IMR-90 (cell line): ENCODE results near the gene CARNS1. TPM values are rescaled to one million over a fixed set of nuclear protein-coding genes. Genes with fewer than 3 reads are reported as not detected.
A peak's percentile ranks its signal among the peaks of the same experiment; 100 is the strongest.

Source experiments
- ATAC-seq: fragments of 200-7000 bp; cut with Tn5 transposase; 2 replicates; pipeline ENCODE4 v1.9.1; 2020; ENCODE audit warnings: low read depth, mild to moderate bottlenecking, moderate library complexity
- BruUV-seq: library from RNA; stranded (reverse); fragments of 400-500 nt; replicated peaks from 2 replicates; lab custom pipeline; 2021; lab: Mats Ljungman, UMichigan
- CTCF ChIA-PET: fragments of 300-600 bp; formaldehyde crosslinking; extraction: SDS; loops from one replicate; lab custom pipeline; 2021; ENCODE audit warnings: antibody characterized with exemption; lab: Yijun Ruan, JAX
- POLR2A ChIA-PET: fragments of 300-600 bp; sonication (Branson Sonifier 250); formaldehyde crosslinking; loops from one replicate; lab custom pipeline; 2022; ENCODE audit warnings: antibody characterized with exemption; ENCODE audit not compliant: unreplicated experiment; lab: Charles Lee
- DNase-seq: peaks from one replicate; pipeline ENCODE4 v3.0.0; 2013
- H2AFZ ChIP-seq: replicated peaks from 2 replicates; pipeline ENCODE3; 2013; ENCODE audit warnings: low read length, mild to moderate bottlenecking; ENCODE audit not compliant: poor library complexity
- H2AK5ac ChIP-seq: 2 replicates; pipeline ENCODE4 v1.6.1; 2013; ENCODE audit warnings: low read depth, low read length, inconsistent platforms
- H2AK9ac ChIP-seq: replicated peaks from 2 replicates; pipeline ENCODE3; 2013; ENCODE audit warnings: mild to moderate bottlenecking, low read depth, low read length, moderate library complexity; ENCODE audit not compliant: poor library complexity
- H2BK120ac ChIP-seq: 2 replicates; pipeline ENCODE4 v1.6.1; 2013; ENCODE audit warnings: low read depth, low read length, inconsistent platforms
- H2BK15ac ChIP-seq: 3 replicates; pipeline ENCODE4 v1.6.1; 2013; ENCODE audit warnings: low read depth, low read length, inconsistent platforms
- H2BK20ac ChIP-seq: 2 replicates; pipeline ENCODE4 v1.6.1; 2013; ENCODE audit warnings: low read depth, mild to moderate bottlenecking, inconsistent platforms, low read length, moderate library complexity
- H2BK5ac ChIP-seq: 2 replicates; pipeline ENCODE4 v1.6.1; 2013; ENCODE audit warnings: mild to moderate bottlenecking, low read depth, low read length, inconsistent platforms; ENCODE audit not compliant: poor library complexity, severe bottlenecking
- H3K14ac ChIP-seq: replicated peaks from 2 replicates; pipeline ENCODE4 v1.6.1; 2013; ENCODE audit warnings: low read depth, low read length, inconsistent platforms
- H3K18ac ChIP-seq: 2 replicates; pipeline ENCODE4 v1.6.1; 2013; ENCODE audit warnings: low read depth, low read length, control low read depth
- H3K23ac ChIP-seq: 2 replicates; pipeline ENCODE4 v1.6.1; 2013; ENCODE audit warnings: low read depth, low read length, inconsistent platforms
- H3K27ac ChIP-seq: 2 replicates; pipeline ENCODE4 v1.5.1; 2013; ENCODE audit warnings: mild to moderate bottlenecking, control low read depth, low read length; ENCODE audit not compliant: insufficient read depth
- H3K27me3 ChIP-seq: 2 replicates; pipeline ENCODE4 v1.6.1; 2013; ENCODE audit warnings: low read length; ENCODE audit not compliant: control insufficient read depth, insufficient read depth
- H3K36me3 ChIP-seq: 2 replicates; pipeline ENCODE4 v1.6.1; 2013; ENCODE audit warnings: low read length, mixed read lengths; ENCODE audit not compliant: control insufficient read depth, insufficient read depth
- H3K4ac ChIP-seq: 2 replicates; pipeline ENCODE4 v1.6.1; 2013; ENCODE audit warnings: low read depth, low read length, inconsistent platforms
- H3K4me1 ChIP-seq: 2 replicates; pipeline ENCODE4 v1.6.1; 2013; ENCODE audit warnings: low read length, mixed read lengths; ENCODE audit not compliant: control insufficient read depth, insufficient read depth
- H3K4me2 ChIP-seq: 2 replicates; pipeline ENCODE4 v1.6.1; 2013; ENCODE audit warnings: low read depth, mild to moderate bottlenecking, control low read depth, low read length, moderate library complexity
- H3K4me3 ChIP-seq: 2 replicates; pipeline ENCODE4 v1.5.1; 2013; ENCODE audit warnings: low read depth, mild to moderate bottlenecking, control low read depth, low read length, moderate library complexity; ENCODE audit not compliant: insufficient read depth
- H3K56ac ChIP-seq: 2 replicates; pipeline ENCODE4 v1.6.1; 2013; ENCODE audit warnings: low read length, inconsistent platforms; ENCODE audit not compliant: insufficient read depth; ENCODE audit errors: extremely low read depth
- H3K79me1 ChIP-seq, 2 experiments: 2 replicates each; pipeline ENCODE4 v1.6.1; 2013; ENCODE audit warnings: low read length in 2 of 2, inconsistent platforms in 1 of 2, low read depth in 1 of 2
- H3K9ac ChIP-seq: 2 replicates; pipeline ENCODE4 v1.6.1; 2013; ENCODE audit warnings: low read depth, low read length, control low read depth
- H3K9me1 ChIP-seq: 2 replicates; pipeline ENCODE4 v1.6.1; 2013; ENCODE audit warnings: low read length, inconsistent platforms; ENCODE audit not compliant: insufficient read depth
- H3K9me3 ChIP-seq: 2 replicates; pipeline ENCODE4 v1.6.1; 2013; ENCODE audit warnings: low read length; ENCODE audit not compliant: control insufficient read depth, insufficient read depth
- H4K20me1 ChIP-seq: 2 replicates; pipeline ENCODE4 v1.6.1; 2013; ENCODE audit warnings: low read length, inconsistent platforms; ENCODE audit not compliant: insufficient read depth
- H4K5ac ChIP-seq: 2 replicates; pipeline ENCODE4 v1.6.1; 2013; ENCODE audit warnings: mild to moderate bottlenecking, low read depth, low read length, control low read depth
- H4K8ac ChIP-seq, 2 experiments: 2 replicates each; pipeline ENCODE4 v1.6.1; 2013; ENCODE audit warnings: low read depth in 2 of 2, low read length in 2 of 2, control low read depth in 1 of 2, inconsistent platforms in 1 of 2
- H4K91ac ChIP-seq: 2 replicates; pipeline ENCODE4 v1.6.1; 2013; ENCODE audit warnings: low read depth, low read length, inconsistent platforms; ENCODE audit not compliant: insufficient read depth
- RAD21 ChIP-seq: IDR thresholded peaks from 2 replicates; pipeline ENCODE4 v1.6.1; 2012; ENCODE audit warnings: low read length, improper control_type of control experiment
- WGBS, 2 experiments: methylation state at CpG; one replicate each; pipeline versions ENCODE4 v1.1.5 to v1.1.7; 2013; ENCODE audit warnings: missing lambda C conversion rate in 2 of 2; ENCODE audit not compliant: insufficient read length in 1 of 2; ENCODE audit errors: extremely low coverage in 2 of 2; 5-methylcytosine and 5-hydroxymethylcytosine counted together
- dilution Hi-C: fragments of 300-500 bp; cut with HindIII; formaldehyde crosslinking; loops from one replicate; pipeline ENCODE4 v1.14.3; 2018; ENCODE audit warnings: low sequenced_read_pairs; ENCODE audit not compliant: unreplicated experiment
- in situ Hi-C: fragments of 300-500 bp; cut with MboI; formaldehyde crosslinking; loops from 3 replicates; pipeline ENCODE4 v1.14.3; 2019; ENCODE audit warnings: low sequenced_read_pairs, inconsistent platforms, mixed read lengths
- intact Hi-C: fragments of 100-400 bp; cut with micrococcal nuclease; formaldehyde crosslinking; loops from 2 replicates; pipeline ENCODE4 v1.10.0; 2022
- polyA plus RNA-seq, 3 experiments: library from polyadenylated mRNA; depleted of rRNA; stranded (reverse); fragments of >200 nt; gene quantifications; 2 replicates each; pipeline ENCODE4 v1.2.3, GENCODE V29; 2012; ENCODE audit warnings: low replicate concordance in 1 of 3
- total RNA-seq: library from RNA; depleted of rRNA; stranded (reverse); fragments of >200 nt; gene quantifications from 2 replicates; pipeline ENCODE4 v1.2.3, GENCODE V29; 2012

The CARNS1 gene
- total and polyA plus RNA-seq, 2 of the 4 experiments (the other 2 are of a cell fraction), result under 0.01 to 0.32 TPM

DNA sequence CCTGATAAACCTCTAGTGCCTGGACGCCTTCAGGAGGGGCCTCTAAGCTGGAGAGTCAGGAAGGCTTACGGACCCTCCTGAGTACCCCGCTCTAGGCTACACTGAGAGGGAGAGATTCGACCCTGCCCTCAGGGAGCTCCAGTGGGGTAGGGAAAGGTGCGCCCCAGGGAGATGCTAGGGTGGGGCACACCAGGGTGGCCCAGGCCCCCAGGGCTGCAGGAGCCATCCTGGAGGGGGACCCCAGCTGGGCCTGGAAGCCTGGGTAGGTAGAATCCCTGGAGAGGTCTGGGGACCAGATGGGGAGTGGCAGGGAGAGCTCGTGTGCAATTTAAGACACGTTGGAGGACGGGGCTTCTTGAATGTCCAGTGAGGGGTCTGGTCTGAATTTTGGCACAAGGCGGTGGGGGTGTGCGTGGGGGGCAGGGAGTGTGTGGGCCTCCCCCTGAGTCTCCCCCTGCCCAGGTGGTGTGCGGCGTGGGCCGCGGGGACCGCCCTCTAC lies 4.7 kb downstream of the CARNS1 start:
- Histone ChIP-seq H3K36me3 (no peaks in the 10 kb centered on the region), H2BK120ac (no peak overlapping the region), H2AFZ (peak overlapping the region; percentile 99), H2AK5ac (peak overlapping the region; percentile 73), H3K79me1 (no peaks in the 10 kb centered on the region), H3K4me1 (peaks cover 5% of the 10 kb centered on the region; the same call in 1 of the 2 replicates), H3K9ac (peak overlapping the region; percentile 48; the same call in 1 of the 2 replicates), H3K4me2 (peak overlapping the region; percentile 72), H3K18ac (no peak overlapping the region), H4K8ac (peak overlapping the region in 1 of 2 experiments; percentile 74; a peak in 2 of 4 replicates), H3K9me3 (no peaks in the 10 kb centered on the region), H3K27me3 (peaks cover 1% of the 10 kb centered on the region; the same call in 1 of the 2 replicates), H3K27ac (peak overlapping the region; percentile 30; the same call in 1 of the 2 replicates), H4K20me1 (no peaks in the 10 kb centered on the region), H3K4ac (peak overlapping the region; percentile 48; the same call in 1 of the 2 replicates), H3K23ac (0 out of 2 replicates have a peak overlapping the region, but pooled peaks have one; percentile 1), H4K91ac (peak overlapping the region; percentile 26; the same call in 1 of the 2 replicates), H2AK9ac (peak overlapping the region; percentile 94), H3K56ac (0 out of 2 replicates have a peak overlapping the region, but pooled peaks have one; percentile 6), H3K9me1 (no peaks in the 10 kb centered on the region), H4K5ac (no peak overlapping the region), H3K14ac (no peak overlapping the region), H2BK5ac (no peak overlapping the region), H2BK20ac (no peak overlapping the region), H3K4me3 (peak overlapping the region; percentile 55), H2BK15ac (no peak overlapping the region)
- CTCF ChIA-PET, result interaction anchor here (1.8 kb wide), 1 partner anchor 19 kb away, joined by 7 read pairs; the partner anchor contains the start of gene PPP1CA
- dilution Hi-C loops (no loop called here), intact Hi-C loops (loop anchor here (5.0 kb wide), 1 partner anchor 62 kb away; the partner anchor contains the start of gene AIP), in situ Hi-C loops (no loop called here)
- DNase-seq (no peak), ATAC-seq (no peak)
- TF ChIP-seq RAD21, result no peak
- 54% methylated on average over 3 of the region's 15 CpGs; no CpG with 5 or more reads in 1 of the 2 experiments for WGBS, 2 experiments
- no TSS peak for BruUV-seq
- POLR2A ChIA-PET, result no interaction called here
